Neural crest cell (in vitro differentiated cells): Measurements from ENCODE around the gene RXRA. TPM values are rescaled to one million over a fixed set of nuclear protein-coding genes. Genes with fewer than 3 reads are reported as not detected.

ENCODE experiments used
- DNase-seq: peaks from one replicate; pipeline ENCODE4 v3.0.0; 2021; ENCODE audit warnings: low read depth, mixed read lengths, low spot score
- H3K27ac Mint-ChIP-seq: one replicate; pipeline ENCODE4 v1.8.0; 2021; ENCODE audit warnings: mild to moderate bottlenecking, mixed read lengths; ENCODE audit not compliant: unreplicated experiment
- H3K27me3 Mint-ChIP-seq: 2 replicates; pipeline ENCODE4 v1.8.0; 2021; ENCODE audit warnings: low read depth, mild to moderate bottlenecking, mixed read lengths
- H3K36me3 Mint-ChIP-seq: 2 replicates; pipeline ENCODE4 v1.8.0; 2021; ENCODE audit warnings: low read depth, mild to moderate bottlenecking, mixed read lengths
- H3K4me1 Mint-ChIP-seq: 2 replicates; pipeline ENCODE4 v1.8.0; 2021; ENCODE audit warnings: mixed read lengths
- H3K4me3 Mint-ChIP-seq: one replicate; pipeline ENCODE4 v1.8.0; 2021; ENCODE audit warnings: mild to moderate bottlenecking, mixed read lengths
- H3K9me3 Mint-ChIP-seq: 2 replicates; pipeline ENCODE4 v1.8.0; 2021; ENCODE audit warnings: mixed read lengths
- CTCF ChIP-seq: fragments of 200-600 bp; sonication (generic); conservative IDR thresholded peaks from 2 replicates; pipeline ENCODE4 v1.5.0; 2021; ENCODE audit warnings: antibody characterized with exemption, mild to moderate bottlenecking
- total RNA-seq: library from RNA; stranded (reverse); gene quantifications from 2 replicates; pipeline ENCODE4 v1.2.1, GENCODE V29; 2021

RXRA gene
- total RNA-seq, 1 donor from 2014 or later: 41.2 TPM

GRCh38 chr9:134389642-134390041 lies 63.4 kb downstream of the RXRA start:
- no peak overlapping the region for H3K4me3 Mint-ChIP-seq
- H3K27ac Mint-ChIP-seq: no peak overlapping the region
- H3K9me3 Mint-ChIP-seq: peaks cover 5% of the 10 kb centered on the region
- H3K36me3 Mint-ChIP-seq: peaks cover 4% of the 10 kb centered on the region
- no peak for DNase-seq
- peaks cover 14% of the 10 kb centered on the region for H3K4me1 Mint-ChIP-seq
- no peaks in the 10 kb centered on the region for H3K27me3 Mint-ChIP-seq
- TF ChIP-seq CTCF: no peak

GRCh38 chr9:134390537-134390936 lies 64.3 kb downstream of the RXRA start:
- no peak overlapping the region for H3K4me3 Mint-ChIP-seq
- peaks cover 14% of the 10 kb centered on the region for H3K4me1 Mint-ChIP-seq
- H3K9me3 Mint-ChIP-seq: peaks cover 5% of the 10 kb centered on the region
- peaks cover 4% of the 10 kb centered on the region for H3K36me3 Mint-ChIP-seq
- H3K27ac Mint-ChIP-seq: no peak overlapping the region
- no peak for TF ChIP-seq CTCF
- no peaks in the 10 kb centered on the region for H3K27me3 Mint-ChIP-seq
- DNase-seq: no peak

- H3K27me3 Mint-ChIP-seq: no peaks in the 10 kb centered on the region
- no peak overlapping the region for H3K27ac Mint-ChIP-seq
- H3K4me3 Mint-ChIP-seq: no peak overlapping the region
- peaks cover 4% of the 10 kb centered on the region for H3K36me3 Mint-ChIP-seq
- DNase-seq: no peak
- no peak for TF ChIP-seq CTCF
- peaks cover 14% of the 10 kb centered on the region for H3K4me1 Mint-ChIP-seq
- H3K9me3 Mint-ChIP-seq: peaks cover 5% of the 10 kb centered on the region
Observed at GRCh38 chr9:134390947-134391318, 64.7 kb downstream of the RXRA start.

GRCh38 chr9:134391319-134392231 lies 65.3 kb downstream of the RXRA start:
- DNase-seq: no peak
- no peak overlapping the region for H3K27ac Mint-ChIP-seq
- peaks cover 5% of the 10 kb centered on the region for H3K9me3 Mint-ChIP-seq
- no peak overlapping the region for H3K4me3 Mint-ChIP-seq
- TF ChIP-seq CTCF: no peak
- H3K36me3 Mint-ChIP-seq: peaks cover 4% of the 10 kb centered on the region
- peaks cover 14% of the 10 kb centered on the region for H3K4me1 Mint-ChIP-seq
- no peaks in the 10 kb centered on the region for H3K27me3 Mint-ChIP-seq

- no peaks in the 10 kb centered on the region for H3K27me3 Mint-ChIP-seq
- peaks cover 5% of the 10 kb centered on the region for H3K9me3 Mint-ChIP-seq
- no peak for TF ChIP-seq CTCF
- DNase-seq: no peak
- H3K36me3 Mint-ChIP-seq: peaks cover 4% of the 10 kb centered on the region
- no peak overlapping the region for H3K4me3 Mint-ChIP-seq
- no peak overlapping the region for H3K27ac Mint-ChIP-seq
- H3K4me1 Mint-ChIP-seq: peaks cover 11% of the 10 kb centered on the region
Observed at GRCh38 chr9:134392900-134393299, 66.6 kb downstream of the RXRA start.
